Measurements from ENCODE around the gene SDCBP2.
A peak's percentile ranks its signal among the peaks of the same experiment; 100 is the strongest.

SDCBP2 gene

GRCh38 chr20:1364106-1364505, 35.2 kb upstream of the SDCBP2 start:
- DNase-seq, result no peak
- H3K9me3 ChIP-seq (ENCODE audit: severe bottlenecking), result no peaks in the 10 kb centered on the region
- TF ChIP-seq CTCF (IDR thresholded peaks at IDR 0.05; ENCODE audit: low read depth, low read length), result no peak
- no peak overlapping the region for H3K27ac ChIP-seq
- no peak overlapping the region for H3K4me3 ChIP-seq (ENCODE audit: low read depth, low read length)
- no peaks in the 10 kb centered on the region for H3K27me3 ChIP-seq (ENCODE audit: insufficient read depth, low read depth, severe bottlenecking)
- H3K36me3 ChIP-seq, result peaks cover 28% of the 10 kb centered on the region

- Histone ChIP-seq H3K27me3 (ENCODE audit: insufficient read depth, low read depth, severe bottlenecking) (no peaks in the 10 kb centered on the region), H3K9me3 (ENCODE audit: severe bottlenecking) (no peaks in the 10 kb centered on the region), H3K36me3 (peaks cover 27% of the 10 kb centered on the region), H3K27ac (no peak overlapping the region), H3K4me3 (ENCODE audit: low read depth, low read length) (no peak overlapping the region)
- no peak for TF ChIP-seq CTCF (IDR thresholded peaks at IDR 0.05; ENCODE audit: low read depth, low read length)
- DNase-seq, result no peak
Observed at GRCh38 chr20:1363522-1363921, 34.6 kb upstream of the SDCBP2 start.

- no peak overlapping the region for H3K27ac ChIP-seq
- no peak for TF ChIP-seq CTCF (IDR thresholded peaks at IDR 0.05; ENCODE audit: low read depth, low read length)
- no peak for DNase-seq
- H3K27me3 ChIP-seq (ENCODE audit: insufficient read depth, low read depth, severe bottlenecking), result no peaks in the 10 kb centered on the region
- H3K9me3 ChIP-seq (ENCODE audit: severe bottlenecking), result no peaks in the 10 kb centered on the region
- H3K36me3 ChIP-seq, result peaks cover 16% of the 10 kb centered on the region
- no peak overlapping the region for H3K4me3 ChIP-seq (ENCODE audit: low read depth, low read length)
Observed at GRCh38 chr20:1362484-1362883, 33.5 kb upstream of the SDCBP2 start.

GRCh38 chr20:1360094-1360846, 31.3 kb upstream of the SDCBP2 start:
- Histone ChIP-seq H3K36me3 (peaks cover 13% of the 10 kb centered on the region), H3K27ac (no peak overlapping the region), H3K9me3 (ENCODE audit: severe bottlenecking) (no peaks in the 10 kb centered on the region), H3K4me3 (ENCODE audit: low read depth, low read length) (no peak overlapping the region), H3K27me3 (ENCODE audit: insufficient read depth, low read depth, severe bottlenecking) (no peaks in the 10 kb centered on the region)
- 0 out of 2 replicates have a peak, but pooled peaks have one; percentile 10 for TF ChIP-seq CTCF (IDR thresholded peaks at IDR 0.05; ENCODE audit: low read depth, low read length)
- no peak for DNase-seq

- H3K36me3 ChIP-seq, result peaks cover 13% of the 10 kb centered on the region
- no peaks in the 10 kb centered on the region for H3K9me3 ChIP-seq (ENCODE audit: severe bottlenecking)
- no peak for TF ChIP-seq CTCF (IDR thresholded peaks at IDR 0.05; ENCODE audit: low read depth, low read length)
- no peaks in the 10 kb centered on the region for H3K27me3 ChIP-seq (ENCODE audit: insufficient read depth, low read depth, severe bottlenecking)
- H3K4me3 ChIP-seq (ENCODE audit: low read depth, low read length), result no peak overlapping the region
- H3K27ac ChIP-seq, result no peak overlapping the region
- no peak for DNase-seq
Observed at GRCh38 chr20:1357921-1358671, 29.2 kb upstream of the SDCBP2 start.
